Endodermal cell (in vitro differentiated cells): ENCODE data around the gene STAT3. TPM values are rescaled to one million over a fixed set of nuclear protein-coding genes. Genes with fewer than 3 reads are reported as not detected.
"Not testable (repeated sequence)": the region's sequence is repeated elsewhere in the genome, so short reads cannot be mapped to it uniquely, and the experiment has no call there.

Experiments
- DNase-seq: peaks from one replicate; pipeline ENCODE4 v3.0.0-alpha.2; 2017
- H3K27ac ChIP-seq: 2 replicates; pipeline ENCODE4 v1.5.1; 2013; ENCODE audit warnings: mild to moderate bottlenecking, low read depth, low read length, moderate library complexity
- H3K27me3 ChIP-seq: 2 replicates; pipeline ENCODE4 v1.6.1; 2013; ENCODE audit warnings: mild to moderate bottlenecking, low read length, moderate library complexity; ENCODE audit not compliant: insufficient read depth, control insufficient read depth, poor library complexity, severe bottlenecking
- H3K36me3 ChIP-seq: 2 replicates; pipeline ENCODE4 v1.7.0; 2013; ENCODE audit warnings: mild to moderate bottlenecking, low read length, moderate library complexity; ENCODE audit not compliant: control insufficient read depth, insufficient read depth
- H3K4me1 ChIP-seq: one replicate; pipeline ENCODE4 v1.7.0; 2013; ENCODE audit warnings: low read length; ENCODE audit not compliant: control insufficient read depth, insufficient read depth
- H3K4me3 ChIP-seq: 2 replicates; pipeline ENCODE4 v1.5.1; 2013; ENCODE audit warnings: mild to moderate bottlenecking, low read length, moderate library complexity
- H3K9ac ChIP-seq: 2 replicates; pipeline ENCODE4 v1.6.1; 2013; ENCODE audit warnings: mild to moderate bottlenecking, low read length, moderate library complexity; ENCODE audit not compliant: poor library complexity, severe bottlenecking; ENCODE audit errors: extremely low read depth
- H3K9me3 ChIP-seq: 2 replicates; pipeline ENCODE4 v1.6.1; 2013; ENCODE audit warnings: mild to moderate bottlenecking, low read length, moderate library complexity; ENCODE audit not compliant: control insufficient read depth
- H3K27ac Mint-ChIP-seq: 2 replicates; pipeline ENCODE4 v1.8.0; 2020; ENCODE audit warnings: mixed read lengths
- H3K27me3 Mint-ChIP-seq: 2 replicates; pipeline ENCODE4 v1.8.0; 2021; ENCODE audit warnings: mild to moderate bottlenecking, mixed read lengths; ENCODE audit not compliant: insufficient read depth
- H3K36me3 Mint-ChIP-seq: 2 replicates; pipeline ENCODE4 v1.8.0; 2020; ENCODE audit warnings: low read depth, mixed read lengths
- H3K4me1 Mint-ChIP-seq: 2 replicates; pipeline ENCODE4 v1.8.0; 2020; ENCODE audit warnings: mixed read lengths
- H3K4me3 Mint-ChIP-seq: 2 replicates; pipeline ENCODE4 v1.8.0; 2020; ENCODE audit warnings: mild to moderate bottlenecking, moderate library complexity, mixed read lengths
- H3K9me3 Mint-ChIP-seq: 2 replicates; pipeline ENCODE4 v1.8.0; 2020; ENCODE audit warnings: mild to moderate bottlenecking, mixed read lengths
- WGBS, 2 experiments: methylation state at CpG; one replicate each; pipeline versions ENCODE4 v1.1.5 to v1.1.7; 2013; ENCODE audit warnings: missing lambda C conversion rate in 2 of 2, mixed read lengths in 1 of 2; ENCODE audit not compliant: insufficient coverage in 1 of 2, insufficient read length in 1 of 2; 5-methylcytosine and 5-hydroxymethylcytosine counted together
- total RNA-seq, 2 donors: library from RNA; stranded (reverse); fragmentation: NEBNext Ultra II Directional in 1 of 2; extraction: Animal tissue kit (Norgen Biotek cat#: 25700) in 1 of 2; gene quantifications; 2 replicates in 1 of 2; 3 replicates in 1 of 2; pipeline ENCODE4 v1.2.1, GENCODE V29; 2021
- TF ChIP-seq, protein P1 (sequence below): fragments of 200-600 bp; sonication (generic); conservative IDR thresholded peaks from 2 replicates; pipeline ENCODE4 v1.5.0; 2021; ENCODE audit warnings: antibody characterized with exemption, mild to moderate bottlenecking

Gene STAT3
- total RNA-seq, 2 donors from 2014 or later = 27.5 to 32.4 TPM

DNA sequence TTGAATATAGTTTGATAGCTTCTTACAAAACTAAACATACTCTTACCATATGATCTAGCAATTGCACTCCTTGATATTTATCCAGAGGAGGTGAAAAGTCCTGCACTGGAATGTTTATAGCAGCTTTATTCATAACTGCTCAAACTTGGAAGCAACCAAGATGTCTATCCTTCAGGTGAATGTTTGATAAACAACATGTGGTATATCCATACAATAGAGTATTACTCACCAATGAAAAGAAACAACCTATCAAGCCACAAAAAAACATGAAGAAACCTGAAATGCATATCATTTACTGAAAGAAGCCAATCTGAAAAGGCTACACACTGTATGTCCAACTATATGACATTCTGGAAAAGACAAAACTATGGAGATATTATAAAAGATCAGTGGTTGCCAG, 16.1 kb downstream of the STAT3 start:
- H3K4me1 ChIP-seq = no peaks in the 10 kb centered on the region
- peaks cover 19% of the 10 kb centered on the region for H3K4me1 Mint-ChIP-seq
- peaks cover 6% of the 10 kb centered on the region for H3K36me3 Mint-ChIP-seq
- peaks cover 16% of the 10 kb centered on the region for H3K9me3 Mint-ChIP-seq
- DNase-seq = no peak
- no peak overlapping the region for H3K4me3 Mint-ChIP-seq
- TF ChIP-seq, protein P1, sequence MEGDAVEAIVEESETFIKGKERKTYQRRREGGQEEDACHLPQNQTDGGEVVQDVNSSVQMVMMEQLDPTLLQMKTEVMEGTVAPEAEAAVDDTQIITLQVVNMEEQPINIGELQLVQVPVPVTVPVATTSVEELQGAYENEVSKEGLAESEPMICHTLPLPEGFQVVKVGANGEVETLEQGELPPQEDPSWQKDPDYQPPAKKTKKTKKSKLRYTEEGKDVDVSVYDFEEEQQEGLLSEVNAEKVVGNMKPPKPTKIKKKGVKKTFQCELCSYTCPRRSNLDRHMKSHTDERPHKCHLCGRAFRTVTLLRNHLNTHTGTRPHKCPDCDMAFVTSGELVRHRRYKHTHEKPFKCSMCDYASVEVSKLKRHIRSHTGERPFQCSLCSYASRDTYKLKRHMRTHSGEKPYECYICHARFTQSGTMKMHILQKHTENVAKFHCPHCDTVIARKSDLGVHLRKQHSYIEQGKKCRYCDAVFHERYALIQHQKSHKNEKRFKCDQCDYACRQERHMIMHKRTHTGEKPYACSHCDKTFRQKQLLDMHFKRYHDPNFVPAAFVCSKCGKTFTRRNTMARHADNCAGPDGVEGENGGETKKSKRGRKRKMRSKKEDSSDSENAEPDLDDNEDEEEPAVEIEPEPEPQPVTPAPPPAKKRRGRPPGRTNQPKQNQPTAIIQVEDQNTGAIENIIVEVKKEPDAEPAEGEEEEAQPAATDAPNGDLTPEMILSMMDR = no peak
- no peak overlapping the region for H3K27ac Mint-ChIP-seq
- H3K27me3 Mint-ChIP-seq = peaks cover 33% of the 10 kb centered on the region
- H3K36me3 ChIP-seq = no peaks in the 10 kb centered on the region
- peaks cover 10% of the 10 kb centered on the region for H3K9me3 ChIP-seq
- peaks cover 21% of the 10 kb centered on the region for H3K27me3 ChIP-seq
- no peak overlapping the region for H3K27ac ChIP-seq
- H3K9ac ChIP-seq = no peak overlapping the region
- no peak overlapping the region for H3K4me3 ChIP-seq

DNA sequence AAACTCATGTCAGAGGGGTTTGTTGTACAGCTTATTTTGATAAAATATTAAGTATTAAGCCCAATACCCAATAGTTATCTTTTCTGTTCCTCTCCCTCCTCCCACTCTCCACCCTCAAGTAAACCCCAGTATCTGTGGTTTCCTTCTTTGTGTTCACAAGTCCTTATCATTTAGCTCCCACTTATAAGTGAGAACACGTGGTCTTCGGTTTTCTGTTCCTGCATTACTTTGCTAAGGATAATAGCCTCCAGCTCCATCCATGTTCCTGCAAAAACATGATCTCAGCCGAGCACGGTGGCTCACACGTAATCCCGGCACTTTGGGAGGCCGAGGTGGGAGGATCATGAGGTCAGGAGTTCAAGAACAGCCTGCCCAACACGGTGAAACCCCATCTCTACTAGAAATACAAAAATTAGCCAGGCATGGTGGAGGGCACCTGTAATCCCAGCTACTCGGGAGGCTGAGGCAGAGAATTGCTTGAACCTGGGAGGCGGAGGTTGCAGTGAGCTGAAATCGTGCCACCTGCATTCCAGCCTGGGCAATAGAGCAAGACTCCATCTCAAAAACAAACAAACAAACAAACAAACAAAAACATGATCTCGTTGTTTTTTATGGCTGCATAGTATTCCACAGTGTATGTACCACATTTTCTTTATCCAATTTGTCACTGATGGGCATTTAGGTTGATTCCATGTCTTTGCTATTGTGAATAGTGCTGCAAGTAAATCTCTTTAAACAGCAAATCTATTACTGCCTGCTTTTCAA, 19.3 kb downstream of the STAT3 start:
- Mint-ChIP-seq H3K4me1 (peaks cover 15% of the 10 kb centered on the region), H3K9me3 (peaks cover 16% of the 10 kb centered on the region), H3K27me3 (peaks cover 44% of the 10 kb centered on the region)
- H3K4me3 ChIP-seq, H3K27ac ChIP-seq, H3K27ac Mint-ChIP-seq, H3K9me3 ChIP-seq, H3K9ac ChIP-seq, H3K36me3 ChIP-seq, H3K36me3 Mint-ChIP-seq, H3K4me3 Mint-ChIP-seq, H3K4me1 ChIP-seq, DNase-seq: not testable (repeated sequence)
- H3K27me3 ChIP-seq = peaks cover 34% of the 10 kb centered on the region
- 82 to 83% methylated on average over 11 of the region's 12 CpGs for WGBS, 2 experiments

DNA sequence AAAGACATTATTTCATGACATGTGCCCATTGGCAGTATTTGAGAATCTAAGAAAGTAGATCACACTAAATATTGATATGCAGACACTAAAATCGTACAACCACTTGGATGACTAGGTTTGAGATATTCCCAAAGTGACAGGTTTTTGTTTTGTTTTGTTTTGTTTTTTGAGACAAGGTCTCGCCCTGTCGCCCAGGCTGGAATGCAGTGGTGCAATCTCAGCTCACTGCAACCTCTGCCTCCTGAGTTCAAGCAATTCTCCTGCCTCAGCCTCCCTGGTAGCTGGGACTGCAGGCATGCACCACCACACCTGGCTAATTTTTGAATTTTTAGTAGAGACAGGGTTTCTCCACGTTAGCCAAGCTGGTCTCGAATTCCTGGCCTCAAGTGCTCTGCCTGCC, 19.9 kb downstream of the STAT3 start:
- H3K4me1 Mint-ChIP-seq = peaks cover 15% of the 10 kb centered on the region
- H3K4me3 ChIP-seq, DNase-seq, H3K4me1 ChIP-seq, H3K27ac Mint-ChIP-seq, H3K9ac ChIP-seq, H3K36me3 ChIP-seq, H3K36me3 Mint-ChIP-seq, H3K27ac ChIP-seq, H3K4me3 Mint-ChIP-seq, H3K9me3 ChIP-seq: not testable (repeated sequence)
- H3K27me3 Mint-ChIP-seq = peaks cover 51% of the 10 kb centered on the region
- 85 to 88% methylated on average over 4 to 5 of the region's 5 CpGs for WGBS, 2 experiments
- peaks cover 16% of the 10 kb centered on the region for H3K9me3 Mint-ChIP-seq
- H3K27me3 ChIP-seq = peaks cover 41% of the 10 kb centered on the region

DNA sequence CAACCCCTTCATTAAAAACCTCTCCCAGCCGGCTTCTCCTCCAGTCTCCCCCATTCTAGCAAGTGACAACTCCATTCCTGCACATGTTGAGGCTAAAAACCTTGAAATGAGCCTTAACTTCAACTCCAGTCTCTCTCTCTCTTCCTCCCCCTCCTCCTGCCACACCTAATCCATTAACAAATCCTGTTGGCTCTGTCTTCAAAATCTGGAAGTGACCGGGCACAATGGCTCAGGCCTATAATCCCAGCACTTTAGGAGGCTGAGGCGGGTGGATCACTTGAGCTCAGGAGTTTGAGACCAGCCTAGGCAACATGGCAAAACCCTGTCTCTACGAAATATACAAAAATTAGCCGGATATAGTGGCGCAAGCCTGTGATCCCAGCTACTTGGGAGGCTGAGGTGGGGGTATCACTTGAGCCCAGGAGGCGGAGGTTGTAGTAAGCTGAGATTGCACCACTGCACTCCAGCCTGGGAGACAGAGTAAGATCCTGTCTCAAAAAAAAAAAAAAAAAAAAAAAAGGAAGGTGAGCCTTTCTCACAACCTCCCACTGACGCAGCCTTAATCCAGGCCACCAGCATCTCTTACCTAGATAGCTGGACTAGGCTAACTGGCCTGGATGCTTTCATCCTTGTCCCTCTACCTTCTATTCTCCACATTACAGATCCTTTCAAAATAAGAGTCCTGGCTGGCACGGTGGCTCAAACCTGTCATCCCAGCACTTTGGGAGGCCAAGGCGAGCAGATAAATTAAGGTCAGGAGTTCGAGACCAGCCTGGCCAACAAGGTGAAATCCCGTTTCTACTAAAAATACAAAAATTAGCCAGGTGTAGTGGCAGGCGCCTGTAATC, 21.8 kb downstream of the STAT3 start:
- H3K9ac ChIP-seq, H3K4me1 ChIP-seq, H3K4me3 ChIP-seq, H3K36me3 Mint-ChIP-seq, H3K9me3 ChIP-seq, H3K4me3 Mint-ChIP-seq, H3K27ac ChIP-seq, H3K27ac Mint-ChIP-seq, H3K9me3 Mint-ChIP-seq, H3K36me3 ChIP-seq: not testable (repeated sequence)
- DNase-seq = peak; percentile 67
- peaks cover 60% of the 10 kb centered on the region for H3K27me3 ChIP-seq
- Mint-ChIP-seq H3K27me3 (peaks cover 70% of the 10 kb centered on the region), H3K4me1 (peaks cover 22% of the 10 kb centered on the region)
- WGBS, 2 experiments = 73 to 91% methylated on average over 10 to 13 of the region's 13 CpGs
